ENCODE results near the gene ELF3. TPM values are rescaled to one million over a fixed set of nuclear protein-coding genes. Genes with fewer than 3 reads are reported as not detected.

The ELF3 gene
- total and polyA plus RNA-seq, 2 of the 8 experiments (the other 6 are each of a cell fraction or from before 2014, with no cell fraction given), result 17.3 to 25.0 TPM

DNA sequence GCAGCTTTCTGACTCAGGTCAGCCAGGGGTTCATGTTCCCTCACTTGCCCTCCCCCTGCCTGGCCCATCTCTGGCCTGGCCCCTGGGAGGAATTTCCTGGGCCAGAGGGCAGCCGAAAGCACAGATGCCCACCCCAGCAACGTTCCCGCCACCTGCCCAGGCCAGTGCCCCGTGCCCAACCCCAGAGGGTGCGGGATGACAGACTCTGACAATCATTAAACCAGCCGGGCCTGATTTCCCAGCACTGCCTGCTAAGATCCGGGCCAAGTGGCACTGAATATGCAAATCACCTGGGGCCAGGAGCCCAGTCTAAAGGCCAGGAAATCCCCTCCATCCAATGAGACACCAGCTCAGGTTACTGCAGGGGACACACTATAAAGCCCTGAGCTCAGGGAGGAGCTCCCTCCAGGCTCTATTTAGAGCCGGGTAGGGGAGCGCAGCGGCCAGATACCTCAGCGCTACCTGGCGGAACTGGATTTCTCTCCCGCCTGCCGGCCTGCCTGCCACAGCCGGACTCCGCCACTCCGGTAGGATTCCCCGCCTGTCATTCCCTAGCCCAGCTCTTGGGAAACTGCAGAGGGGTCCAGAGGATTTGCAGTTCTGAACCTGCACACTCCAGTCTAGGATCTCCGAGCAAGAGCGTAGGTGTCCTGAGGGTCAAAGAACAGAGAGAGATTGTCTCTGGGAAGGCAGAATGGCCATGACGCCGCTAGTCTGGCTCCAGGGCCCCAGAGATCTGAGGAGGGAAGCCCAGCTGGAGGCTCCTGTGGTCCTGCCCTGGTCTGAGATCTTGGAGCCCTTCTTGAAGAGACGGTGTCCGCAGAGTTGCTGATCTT is at the start of gene ELF3 (continued):
- no peak for TF ChIP-seq SAP30 (IDR thresholded peaks at IDR 0.05; ENCODE audit: insufficient read depth, insufficient replicate concordance, low read length)
- TF ChIP-seq RFX5 (IDR thresholded peaks at IDR 0.05; ENCODE audit: borderline replicate concordance, low read depth, low read length), result no peak
- TF ChIP-seq BACH1 (IDR thresholded peaks at IDR 0.05; ENCODE audit: low read length), result no peak
- TF ChIP-seq, protein P1, sequence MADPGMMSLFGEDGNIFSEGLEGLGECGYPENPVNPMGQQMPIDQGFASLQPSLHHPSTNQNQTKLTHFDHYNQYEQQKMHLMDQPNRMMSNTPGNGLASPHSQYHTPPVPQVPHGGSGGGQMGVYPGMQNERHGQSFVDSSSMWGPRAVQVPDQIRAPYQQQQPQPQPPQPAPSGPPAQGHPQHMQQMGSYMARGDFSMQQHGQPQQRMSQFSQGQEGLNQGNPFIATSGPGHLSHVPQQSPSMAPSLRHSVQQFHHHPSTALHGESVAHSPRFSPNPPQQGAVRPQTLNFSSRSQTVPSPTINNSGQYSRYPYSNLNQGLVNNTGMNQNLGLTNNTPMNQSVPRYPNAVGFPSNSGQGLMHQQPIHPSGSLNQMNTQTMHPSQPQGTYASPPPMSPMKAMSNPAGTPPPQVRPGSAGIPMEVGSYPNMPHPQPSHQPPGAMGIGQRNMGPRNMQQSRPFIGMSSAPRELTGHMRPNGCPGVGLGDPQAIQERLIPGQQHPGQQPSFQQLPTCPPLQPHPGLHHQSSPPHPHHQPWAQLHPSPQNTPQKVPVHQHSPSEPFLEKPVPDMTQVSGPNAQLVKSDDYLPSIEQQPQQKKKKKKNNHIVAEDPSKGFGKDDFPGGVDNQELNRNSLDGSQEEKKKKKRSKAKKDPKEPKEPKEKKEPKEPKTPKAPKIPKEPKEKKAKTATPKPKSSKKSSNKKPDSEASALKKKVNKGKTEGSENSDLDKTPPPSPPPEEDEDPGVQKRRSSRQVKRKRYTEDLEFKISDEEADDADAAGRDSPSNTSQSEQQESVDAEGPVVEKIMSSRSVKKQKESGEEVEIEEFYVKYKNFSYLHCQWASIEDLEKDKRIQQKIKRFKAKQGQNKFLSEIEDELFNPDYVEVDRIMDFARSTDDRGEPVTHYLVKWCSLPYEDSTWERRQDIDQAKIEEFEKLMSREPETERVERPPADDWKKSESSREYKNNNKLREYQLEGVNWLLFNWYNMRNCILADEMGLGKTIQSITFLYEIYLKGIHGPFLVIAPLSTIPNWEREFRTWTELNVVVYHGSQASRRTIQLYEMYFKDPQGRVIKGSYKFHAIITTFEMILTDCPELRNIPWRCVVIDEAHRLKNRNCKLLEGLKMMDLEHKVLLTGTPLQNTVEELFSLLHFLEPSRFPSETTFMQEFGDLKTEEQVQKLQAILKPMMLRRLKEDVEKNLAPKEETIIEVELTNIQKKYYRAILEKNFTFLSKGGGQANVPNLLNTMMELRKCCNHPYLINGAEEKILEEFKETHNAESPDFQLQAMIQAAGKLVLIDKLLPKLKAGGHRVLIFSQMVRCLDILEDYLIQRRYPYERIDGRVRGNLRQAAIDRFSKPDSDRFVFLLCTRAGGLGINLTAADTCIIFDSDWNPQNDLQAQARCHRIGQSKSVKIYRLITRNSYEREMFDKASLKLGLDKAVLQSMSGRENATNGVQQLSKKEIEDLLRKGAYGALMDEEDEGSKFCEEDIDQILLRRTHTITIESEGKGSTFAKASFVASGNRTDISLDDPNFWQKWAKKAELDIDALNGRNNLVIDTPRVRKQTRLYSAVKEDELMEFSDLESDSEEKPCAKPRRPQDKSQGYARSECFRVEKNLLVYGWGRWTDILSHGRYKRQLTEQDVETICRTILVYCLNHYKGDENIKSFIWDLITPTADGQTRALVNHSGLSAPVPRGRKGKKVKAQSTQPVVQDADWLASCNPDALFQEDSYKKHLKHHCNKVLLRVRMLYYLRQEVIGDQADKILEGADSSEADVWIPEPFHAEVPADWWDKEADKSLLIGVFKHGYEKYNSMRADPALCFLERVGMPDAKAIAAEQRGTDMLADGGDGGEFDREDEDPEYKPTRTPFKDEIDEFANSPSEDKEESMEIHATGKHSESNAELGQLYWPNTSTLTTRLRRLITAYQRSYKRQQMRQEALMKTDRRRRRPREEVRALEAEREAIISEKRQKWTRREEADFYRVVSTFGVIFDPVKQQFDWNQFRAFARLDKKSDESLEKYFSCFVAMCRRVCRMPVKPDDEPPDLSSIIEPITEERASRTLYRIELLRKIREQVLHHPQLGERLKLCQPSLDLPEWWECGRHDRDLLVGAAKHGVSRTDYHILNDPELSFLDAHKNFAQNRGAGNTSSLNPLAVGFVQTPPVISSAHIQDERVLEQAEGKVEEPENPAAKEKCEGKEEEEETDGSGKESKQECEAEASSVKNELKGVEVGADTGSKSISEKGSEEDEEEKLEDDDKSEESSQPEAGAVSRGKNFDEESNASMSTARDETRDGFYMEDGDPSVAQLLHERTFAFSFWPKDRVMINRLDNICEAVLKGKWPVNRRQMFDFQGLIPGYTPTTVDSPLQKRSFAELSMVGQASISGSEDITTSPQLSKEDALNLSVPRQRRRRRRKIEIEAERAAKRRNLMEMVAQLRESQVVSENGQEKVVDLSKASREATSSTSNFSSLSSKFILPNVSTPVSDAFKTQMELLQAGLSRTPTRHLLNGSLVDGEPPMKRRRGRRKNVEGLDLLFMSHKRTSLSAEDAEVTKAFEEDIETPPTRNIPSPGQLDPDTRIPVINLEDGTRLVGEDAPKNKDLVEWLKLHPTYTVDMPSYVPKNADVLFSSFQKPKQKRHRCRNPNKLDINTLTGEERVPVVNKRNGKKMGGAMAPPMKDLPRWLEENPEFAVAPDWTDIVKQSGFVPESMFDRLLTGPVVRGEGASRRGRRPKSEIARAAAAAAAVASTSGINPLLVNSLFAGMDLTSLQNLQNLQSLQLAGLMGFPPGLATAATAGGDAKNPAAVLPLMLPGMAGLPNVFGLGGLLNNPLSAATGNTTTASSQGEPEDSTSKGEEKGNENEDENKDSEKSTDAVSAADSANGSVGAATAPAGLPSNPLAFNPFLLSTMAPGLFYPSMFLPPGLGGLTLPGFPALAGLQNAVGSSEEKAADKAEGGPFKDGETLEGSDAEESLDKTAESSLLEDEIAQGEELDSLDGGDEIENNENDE (IDR thresholded peaks at IDR 0.05; ENCODE audit: insufficient replicate concordance, low read length), result no peak
- no peak for TF ChIP-seq ATF3 (IDR thresholded peaks at IDR 0.05; ENCODE audit: insufficient read depth, low read depth, low read length)
- TF ChIP-seq EGR1 (IDR thresholded peaks at IDR 0.05; ENCODE audit: borderline replicate concordance, low read depth, low read length), result peak; percentile 21; the same call in 1 of the 2 replicates
